Large intestine (tissue), 3 donors: ENCODE measurements around the gene CLIP2. TPM values are rescaled to one million over a fixed set of nuclear protein-coding genes. Genes with fewer than 3 reads are reported as not detected.
"Not testable (repeated sequence)": the region's sequence is repeated elsewhere in the genome, so short reads cannot be mapped to it uniquely, and the experiment has no call there.

Experiments used
- DNase-seq, 2 donors: peaks; one replicate each; pipeline versions ENCODE4 v3.0.0 to v3.0.0-alpha.2; 2013
- H3K27ac ChIP-seq: one replicate; pipeline ENCODE4 v1.5.1; 2013; ENCODE audit warnings: low read length
- H3K27me3 ChIP-seq: 2 replicates; pipeline ENCODE4 v1.6.1; 2013; ENCODE audit warnings: low read length; ENCODE audit not compliant: control insufficient read depth, insufficient read depth
- H3K36me3 ChIP-seq: 2 replicates; pipeline ENCODE4 v1.6.1; 2013; ENCODE audit warnings: low read length; ENCODE audit not compliant: control insufficient read depth, insufficient read depth
- H3K4me1 ChIP-seq: one replicate; pipeline ENCODE4 v1.6.1; 2013; ENCODE audit warnings: low read length; ENCODE audit not compliant: control insufficient read depth, insufficient read depth
- H3K4me3 ChIP-seq: one replicate; pipeline ENCODE4 v1.5.1; 2013; ENCODE audit warnings: low read length
- H3K9me3 ChIP-seq: one replicate; pipeline ENCODE4 v1.6.1; 2013; ENCODE audit warnings: mild to moderate bottlenecking, low read depth, low read length, moderate library complexity; ENCODE audit not compliant: control insufficient read depth
- WGBS: methylation state at CpG from one replicate; pipeline ENCODE4 v1.1.5; 2013; ENCODE audit warnings: low lambda C conversion rate; ENCODE audit not compliant: insufficient coverage; 5-methylcytosine and 5-hydroxymethylcytosine counted together
- polyA plus RNA-seq: library from polyadenylated mRNA; unstranded; fragments of 120-200 nt; gene quantifications from one replicate; pipeline ENCODE4 v1.2.1, GENCODE V29; 2013

Gene CLIP2
- polyA plus RNA-seq, 1 donor, result 13.6 TPM

GRCh38 chr7:74411571-74411970, 122.4 kb downstream of the CLIP2 start:
- H3K4me1 ChIP-seq, H3K9me3 ChIP-seq, DNase-seq, H3K27me3 ChIP-seq, H3K27ac ChIP-seq, H3K4me3 ChIP-seq, H3K36me3 ChIP-seq: not testable (repeated sequence)
- WGBS, result no CpG with 5 or more reads among the region's 5 CpGs

GRCh38 chr7:74412056-74412455, 122.8 kb downstream of the CLIP2 start:
- no peaks in the 10 kb centered on the region for H3K4me1 ChIP-seq
- no CpG with 5 or more reads among the region's 4 CpGs for WGBS
- no peaks in the 10 kb centered on the region for H3K36me3 ChIP-seq
- DNase-seq, result no peak
- no peaks in the 10 kb centered on the region for H3K9me3 ChIP-seq
- no peak overlapping the region for H3K4me3 ChIP-seq
- H3K27ac ChIP-seq, result no peak overlapping the region
- H3K27me3 ChIP-seq, result no peaks in the 10 kb centered on the region

- Histone ChIP-seq H3K27me3 (no peaks in the 10 kb centered on the region), H3K4me3 (no peak overlapping the region), H3K36me3 (no peaks in the 10 kb centered on the region), H3K4me1 (no peaks in the 10 kb centered on the region), H3K27ac (no peak overlapping the region), H3K9me3 (no peaks in the 10 kb centered on the region)
- 77% methylated on average over 2 of the region's 3 CpGs for WGBS
- no peak for DNase-seq
Observed at GRCh38 chr7:74412603-74413002, 123.4 kb downstream of the CLIP2 start.

- not testable (repeated sequence) for H3K9me3 ChIP-seq, H3K27me3 ChIP-seq, H3K36me3 ChIP-seq, DNase-seq, H3K4me3 ChIP-seq, H3K4me1 ChIP-seq, H3K27ac ChIP-seq
- no CpG with 5 or more reads among the region's 7 CpGs for WGBS
Observed at GRCh38 chr7:74414595-74415333, 125.6 kb downstream of the CLIP2 start.

- H3K36me3 ChIP-seq, result no peaks in the 10 kb centered on the region
- H3K4me3 ChIP-seq, result no peak overlapping the region
- no peaks in the 10 kb centered on the region for H3K9me3 ChIP-seq
- H3K27me3 ChIP-seq, result no peaks in the 10 kb centered on the region
- H3K4me1 ChIP-seq, result no peaks in the 10 kb centered on the region
- WGBS, result no CpG with 5 or more reads among the region's 16 CpGs
- DNase-seq, result peak; percentile 39 to 44
- no peak overlapping the region for H3K27ac ChIP-seq
Observed at GRCh38 chr7:74417419-74417971, 128.3 kb downstream of the CLIP2 start.

- DNase-seq, result no peak
- H3K4me3 ChIP-seq, result no peak overlapping the region
- no peaks in the 10 kb centered on the region for H3K9me3 ChIP-seq
- H3K27me3 ChIP-seq, result no peaks in the 10 kb centered on the region
- WGBS, result no CpG with 5 or more reads among the region's 8 CpGs
- no peaks in the 10 kb centered on the region for H3K36me3 ChIP-seq
- H3K27ac ChIP-seq, result no peak overlapping the region
- no peaks in the 10 kb centered on the region for H3K4me1 ChIP-seq
Observed at GRCh38 chr7:74418076-74418475, 128.9 kb downstream of the CLIP2 start.

GRCh38 chr7:74418538-74418937, 129.3 kb downstream of the CLIP2 start:
- no peaks in the 10 kb centered on the region for H3K4me1 ChIP-seq
- no peak for DNase-seq
- H3K4me3 ChIP-seq, result no peak overlapping the region
- H3K27ac ChIP-seq, result no peak overlapping the region
- no peaks in the 10 kb centered on the region for H3K27me3 ChIP-seq
- no peaks in the 10 kb centered on the region for H3K9me3 ChIP-seq
- WGBS, result no CpG with 5 or more reads among the region's 10 CpGs
- no peaks in the 10 kb centered on the region for H3K36me3 ChIP-seq

- not testable (repeated sequence) for DNase-seq, H3K9me3 ChIP-seq, H3K27ac ChIP-seq, H3K36me3 ChIP-seq, H3K4me3 ChIP-seq, H3K27me3 ChIP-seq, H3K4me1 ChIP-seq
- WGBS, result no CpG with 5 or more reads among the region's 4 CpGs
Observed at GRCh38 chr7:74419232-74419631, 130.0 kb downstream of the CLIP2 start.

- Histone ChIP-seq H3K4me1 (no peaks in the 10 kb centered on the region), H3K36me3 (no peaks in the 10 kb centered on the region), H3K4me3 (no peak overlapping the region), H3K27me3 (no peaks in the 10 kb centered on the region), H3K9me3 (no peaks in the 10 kb centered on the region), H3K27ac (no peak overlapping the region)
- 100% methylated on average over 1 of the region's 4 CpGs for WGBS
- DNase-seq, result no peak
Observed at GRCh38 chr7:74420006-74420405, 130.8 kb downstream of the CLIP2 start.

- no peaks in the 10 kb centered on the region for H3K36me3 ChIP-seq
- WGBS, result no CpG with 5 or more reads among the region's 10 CpGs
Observed at GRCh38 chr7:74424291-74424880, 135.2 kb downstream of the CLIP2 start.

More at GRCh38 chr7:74424291-74424880, 135.2 kb downstream of the CLIP2 start:
- Histone ChIP-seq H3K27me3 (no peaks in the 10 kb centered on the region), H3K27ac (no peak overlapping the region), H3K9me3 (no peaks in the 10 kb centered on the region), H3K4me3 (no peak overlapping the region), H3K4me1 (no peaks in the 10 kb centered on the region)
- DNase-seq, result no peak
